ENCODE results near the gene DHDH.

Gene DHDH

GRCh38 chr19:48966541-48967345 lies 33.2 kb downstream of the DHDH start:
- DNase-seq (ENCODE audit: low read depth, low spot score), result no peak

GRCh38 chr19:48967346-48968178 lies 34.1 kb downstream of the DHDH start:
- DNase-seq (ENCODE audit: low read depth, low spot score), result no peak

- DNase-seq (ENCODE audit: low read depth, low spot score), result no peak
These were observed 34.7 kb downstream of the DHDH start for GRCh38 chr19:48968179-48968661.

- DNase-seq (ENCODE audit: low read depth, low spot score), result no peak
These were observed 35.3 kb downstream of the DHDH start for GRCh38 chr19:48968813-48969218.

- no peak for DNase-seq (ENCODE audit: low read depth, low spot score)
These were observed 36.0 kb downstream of the DHDH start for GRCh38 chr19:48969276-48970138.

GRCh38 chr19:48970139-48970766 lies 36.8 kb downstream of the DHDH start:
- no peak for DNase-seq (ENCODE audit: low read depth, low spot score)

GRCh38 chr19:48970923-48971395 lies 37.5 kb downstream of the DHDH start:
- no peak for DNase-seq (ENCODE audit: low read depth, low spot score)

- no peak for DNase-seq (ENCODE audit: low read depth, low spot score)
These were observed 42.7 kb downstream of the DHDH start for GRCh38 chr19:48975947-48976847.

GRCh38 chr19:48977061-48977460 lies 43.6 kb downstream of the DHDH start:
- DNase-seq (ENCODE audit: low read depth, low spot score), result no peak

- DNase-seq (ENCODE audit: low read depth, low spot score), result no peak
These were observed 48.8 kb downstream of the DHDH start for GRCh38 chr19:48982280-48982679.

GRCh38 chr19:48985711-48986110 lies 52.2 kb downstream of the DHDH start:
- no peak for DNase-seq (ENCODE audit: low read depth, low spot score)

- no peak for DNase-seq (ENCODE audit: low read depth, low spot score)
These were observed 52.7 kb downstream of the DHDH start for GRCh38 chr19:48986211-48986610.

GRCh38 chr19:48987323-48987722 lies 53.8 kb downstream of the DHDH start:
- no peak for DNase-seq (ENCODE audit: low read depth, low spot score)

- no peak for DNase-seq (ENCODE audit: low read depth, low spot score)
These were observed 54.8 kb downstream of the DHDH start for GRCh38 chr19:48988286-48988685.

GRCh38 chr19:48988860-48989259 lies 55.4 kb downstream of the DHDH start:
- no peak for DNase-seq (ENCODE audit: low read depth, low spot score)

- DNase-seq (ENCODE audit: low read depth, low spot score), result no peak
These were observed 56.3 kb downstream of the DHDH start for GRCh38 chr19:48989701-48990291.

- DNase-seq (ENCODE audit: low read depth, low spot score), result no peak
These were observed 56.9 kb downstream of the DHDH start for GRCh38 chr19:48990400-48990799.

GRCh38 chr19:48991011-48991609 lies 57.6 kb downstream of the DHDH start:
- DNase-seq (ENCODE audit: low read depth, low spot score), result no peak

- no peak for DNase-seq (ENCODE audit: low read depth, low spot score)
These were observed 58.5 kb downstream of the DHDH start for GRCh38 chr19:48991873-48992580.

Data from smooth muscle cell of the brain vasculature (primary cell).